K562 (cell line): ENCODE results near the gene CCNY. TPM values are rescaled to one million over a fixed set of nuclear protein-coding genes. Genes with fewer than 3 reads are reported as not detected.
A peak's percentile ranks its signal among the peaks of the same experiment; 100 is the strongest.

ENCODE experiments used
- CBX3 ChIP-seq, 2 experiments: IDR thresholded peaks; 1 replicate in 1 of 2; 2 replicates in 1 of 2; pipeline ENCODE4 v1.6.1; 2012; ENCODE audit warnings: inconsistent platforms in 2 of 2, low read length in 2 of 2, borderline replicate concordance in 1 of 2, control low read depth in 1 of 2
- EP400 ChIP-seq: fragments of 450-650 bp; IDR thresholded peaks from 2 replicates; pipeline ENCODE4 v1.6.1; 2017; ENCODE audit warnings: antibody characterized with exemption, mild to moderate bottlenecking, moderate library complexity
- HCFC1 ChIP-seq: IDR thresholded peaks from 2 replicates; pipeline ENCODE4 v1.6.1; 2012; ENCODE audit warnings: low read depth, low read length, improper control_type of control experiment
- HDAC8 ChIP-seq: fragments of 450-650 bp; IDR thresholded peaks from 2 replicates; pipeline ENCODE4 v1.6.1; 2016; ENCODE audit warnings: mild to moderate bottlenecking, missing genetic modification characterization, moderate library complexity, missing compliant biosample characterization
- HMBOX1 ChIP-seq: sonication (generic); IDR thresholded peaks from 2 replicates; pipeline ENCODE4 v1.6.1; 2016
- HMG20A ChIP-seq: fragments of 450-650 bp; formaldehyde crosslinking; conservative IDR thresholded peaks from 2 replicates; pipeline ENCODE4 v1.4.0; 2020; ENCODE audit warnings: mild to moderate bottlenecking, mixed read lengths
- HOMEZ ChIP-seq: fragments of 250-450 bp; sonication (Bioruptor Pico); IDR thresholded peaks from 2 replicates; pipeline ENCODE4 v1.4.0; 2020; ENCODE audit warnings: mild to moderate bottlenecking, moderate library complexity
- NCOA4 ChIP-seq: fragments of 450-650 bp; IDR thresholded peaks from 2 replicates; pipeline ENCODE4 v1.6.1; 2018; ENCODE audit warnings: mild to moderate bottlenecking; ENCODE audit not compliant: partially characterized antibody
- NFYB ChIP-seq: IDR thresholded peaks from 2 replicates; pipeline ENCODE4 v1.6.1; 2011; ENCODE audit warnings: mild to moderate bottlenecking, moderate library complexity; ENCODE audit not compliant: insufficient read length; ENCODE audit errors: extremely low read depth
- NR2C1 ChIP-seq, 2 experiments: fragments of 450-650 bp; IDR thresholded peaks; 2 replicates each; pipeline ENCODE4 v1.6.1; 2017; ENCODE audit warnings: mild to moderate bottlenecking in 2 of 2, antibody characterized with exemption in 1 of 2, inconsistent platforms in 1 of 2, missing compliant biosample characterization in 1 of 2, missing genetic modification characterization in 1 of 2
- SMAD4 ChIP-seq: fragments of 250-450 bp; sonication (Bioruptor Pico); conservative IDR thresholded peaks from 2 replicates; pipeline ENCODE4 v1.8.0; 2021; ENCODE audit warnings: inconsistent platforms, mild to moderate bottlenecking, moderate library complexity
- TBL1XR1 ChIP-seq, 2 experiments: IDR thresholded peaks; 2 replicates each; pipeline ENCODE4 v1.6.1; 2012; ENCODE audit warnings: improper control_type of control experiment in 2 of 2, low read length in 2 of 2, mild to moderate bottlenecking in 1 of 2
- ZNF134 ChIP-seq: fragments of 250-450 bp; sonication (Bioruptor Pico); conservative IDR thresholded peaks from 2 replicates; pipeline ENCODE4 v1.4.0; 2020
- ZNF197 ChIP-seq: fragments of 200-800 bp; sonication (Bioruptor generic); IDR thresholded peaks from 2 replicates; pipeline ENCODE4 v1.6.1; 2016; ENCODE audit warnings: low read depth, missing genetic modification characterization, missing compliant biosample characterization
- ZNF239 ChIP-seq: fragments of 250-450 bp; sonication (Bioruptor Pico); IDR thresholded peaks from 2 replicates; pipeline ENCODE4 v1.4.0; 2020; ENCODE audit warnings: mild to moderate bottlenecking
- polyA plus RNA-seq, 8 experiments: library from polyadenylated mRNA; depleted of rRNA in 4 of 8; stranded (reverse) in 5 of 8; unstranded in 3 of 8; fragments of >200 nt; fragmentation: Nextera tagmentation in 2 of 8; fragmentation: Illumina TruSeq in 1 of 8; extraction: Ambion mirVana in 2 of 8; extraction: Trizol in 1 of 8; gene quantifications; 2 replicates each; pipeline versions ENCODE4 v1.2.1 to v1.2.3, GENCODE V29; 2011 to 2014; ENCODE audit warnings: inconsistent platforms in 1 of 8, missing spikeins in 1 of 8
- total RNA-seq, 7 experiments: library from RNA; depleted of rRNA in 6 of 7; stranded (reverse); fragments of >200 nt in 6 of 7; fragmentation: Illumina TruSeq in 2 of 7; extraction: Trizol in 2 of 7; gene quantifications; 2 replicates each; pipeline versions ENCODE4 v1.2.1 to v1.2.3, GENCODE V29; 2011 to 2021; ENCODE audit warnings: low replicate concordance in 1 of 7
- TF ChIP-seq, protein P1 (sequence below): fragments of 450-650 bp; formaldehyde crosslinking; IDR thresholded peaks from 2 replicates; pipeline ENCODE4 v1.4.0; 2022; ENCODE audit warnings: missing genetic modification characterization
- TF ChIP-seq, protein P2 (sequence below): fragments of 250-450 bp; sonication (Bioruptor Pico); IDR thresholded peaks from 2 replicates; pipeline ENCODE4 v1.4.0; 2020; ENCODE audit warnings: borderline replicate concordance
- TF ChIP-seq, protein P3 (sequence below): fragments of 250-450 bp; sonication (Bioruptor Pico); IDR thresholded peaks from 2 replicates; pipeline ENCODE4 v1.5.1; 2021; ENCODE audit warnings: mild to moderate bottlenecking

The CCNY gene
- total and polyA plus RNA-seq, 9 of the 15 experiments (the other 6 are each of a cell fraction or from before 2014, with no cell fraction given): 8.4 to 109 (median 38.6) TPM

- TF ChIP-seq, protein P1, sequence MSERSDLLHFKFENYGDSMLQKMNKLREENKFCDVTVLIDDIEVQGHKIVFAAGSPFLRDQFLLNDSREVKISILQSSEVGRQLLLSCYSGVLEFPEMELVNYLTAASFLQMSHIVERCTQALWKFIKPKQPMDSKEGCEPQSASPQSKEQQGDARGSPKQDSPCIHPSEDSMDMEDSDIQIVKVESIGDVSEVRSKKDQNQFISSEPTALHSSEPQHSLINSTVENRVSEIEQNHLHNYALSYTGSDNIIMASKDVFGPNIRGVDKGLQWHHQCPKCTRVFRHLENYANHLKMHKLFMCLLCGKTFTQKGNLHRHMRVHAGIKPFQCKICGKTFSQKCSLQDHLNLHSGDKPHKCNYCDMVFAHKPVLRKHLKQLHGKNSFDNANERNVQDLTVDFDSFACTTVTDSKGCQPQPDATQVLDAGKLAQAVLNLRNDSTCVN (CRISPR knock-in tag): peak; percentile 74; the same call in 1 of the 2 replicates
- 0 out of 2 replicates have a peak, but pooled peaks have one; percentile 35 for TF ChIP-seq ZNF134 (CRISPR knock-in tag)
- peak; percentile 84 for TF ChIP-seq EP400
- no peak for TF ChIP-seq NFYB
- TF ChIP-seq, protein P2, sequence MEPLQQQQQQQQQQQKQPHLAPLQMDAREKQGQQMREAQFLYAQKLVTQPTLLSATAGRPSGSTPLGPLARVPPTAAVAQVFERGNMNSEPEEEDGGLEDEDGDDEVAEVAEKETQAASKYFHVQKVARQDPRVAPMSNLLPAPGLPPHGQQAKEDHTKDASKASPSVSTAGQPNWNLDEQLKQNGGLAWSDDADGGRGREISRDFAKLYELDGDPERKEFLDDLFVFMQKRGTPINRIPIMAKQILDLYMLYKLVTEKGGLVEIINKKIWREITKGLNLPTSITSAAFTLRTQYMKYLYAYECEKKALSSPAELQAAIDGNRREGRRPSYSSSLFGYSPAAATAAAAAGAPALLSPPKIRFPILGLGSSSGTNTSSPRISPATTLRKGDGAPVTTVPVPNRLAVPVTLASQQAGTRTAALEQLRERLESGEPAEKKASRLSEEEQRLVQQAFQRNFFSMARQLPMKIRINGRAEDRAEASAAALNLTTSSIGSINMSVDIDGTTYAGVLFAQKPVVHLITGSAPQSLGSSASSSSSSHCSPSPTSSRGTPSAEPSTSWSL (CRISPR knock-in tag): peak; percentile 66; the same call in 1 of the 2 replicates
- TF ChIP-seq HMBOX1: peak; percentile 22; the same call in 1 of the 2 replicates
- TF ChIP-seq, protein P3, sequence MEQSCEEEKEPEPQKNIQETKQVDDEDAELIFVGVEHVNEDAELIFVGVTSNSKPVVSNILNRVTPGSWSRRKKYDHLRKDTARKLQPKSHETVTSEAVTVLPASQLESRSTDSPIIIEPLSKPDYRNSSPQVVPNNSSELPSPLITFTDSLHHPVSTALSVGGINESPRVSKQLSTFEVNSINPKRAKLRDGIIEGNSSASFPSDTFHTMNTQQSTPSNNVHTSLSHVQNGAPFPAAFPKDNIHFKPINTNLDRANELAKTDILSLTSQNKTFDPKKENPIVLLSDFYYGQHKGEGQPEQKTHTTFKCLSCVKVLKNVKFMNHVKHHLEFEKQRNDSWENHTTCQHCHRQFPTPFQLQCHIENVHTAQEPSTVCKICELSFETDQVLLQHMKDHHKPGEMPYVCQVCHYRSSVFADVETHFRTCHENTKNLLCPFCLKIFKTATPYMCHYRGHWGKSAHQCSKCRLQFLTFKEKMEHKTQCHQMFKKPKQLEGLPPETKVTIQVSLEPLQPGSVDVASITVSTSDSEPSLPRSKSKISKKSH (CRISPR knock-in tag): no peak
- peak; percentile 93 for TF ChIP-seq SMAD4 (CRISPR knock-in tag)
- TF ChIP-seq CBX3 (IDR thresholded peaks at IDR 0.05; ENCODE audit: borderline replicate concordance in 1 of 2, low read length in 2 of 2): peak in 1 of 2 experiments; percentile 12; a peak in 1 of 3 replicates
- no peak for TF ChIP-seq NR2C1 (IDR thresholded peaks at IDR 0.05)
- peak; percentile 57; the same call in 1 of the 2 replicates for TF ChIP-seq NR2C1 (tag; IDR thresholded peaks at IDR 0.05)
- TF ChIP-seq ZNF239 (CRISPR knock-in tag): peak; percentile 75
- 0 out of 2 replicates have a peak, but pooled peaks have one; percentile 15 for TF ChIP-seq HOMEZ (CRISPR knock-in tag)
- TF ChIP-seq HCFC1: no peak; the same call in 1 of the 2 replicates
- TF ChIP-seq NCOA4: no peak
- 0 out of 4 replicates have a peak, but pooled peaks of 1 of the 2 experiments have one; percentile 28 for TF ChIP-seq TBL1XR1 (IDR thresholded peaks at IDR 0.05; ENCODE audit: low read length in 2 of 2)
- TF ChIP-seq ZNF197 (CRISPR knock-in tag): peak; percentile 73
- 0 out of 2 replicates have a peak, but pooled peaks have one; percentile 32 for TF ChIP-seq HMG20A (CRISPR knock-in tag)
- peak; percentile 84 for TF ChIP-seq HDAC8 (tag)
Observed at GRCh38 chr10:35386594-35387174, 50.4 kb downstream of the CCNY start (continued).
